Common myeloid progenitor, CD34-positive (primary cell): ENCODE measurements around the gene CD38.

ENCODE experiments used
- CTCF ChIA-PET: fragments of 350-600 bp; sonication (Branson Sonifier 250); formaldehyde crosslinking; loops from one replicate; lab custom pipeline; 2021; ENCODE audit warnings: antibody characterized with exemption; lab: Charles Lee
- POLR2A ChIA-PET: fragments of 350-600 bp; sonication (Branson Sonifier 250); formaldehyde crosslinking; loops from one replicate; lab custom pipeline; 2021; ENCODE audit warnings: antibody characterized with exemption; lab: Charles Lee
- DNase-seq, 3 donors: peaks; one replicate each; pipeline versions ENCODE4 v3.0.0 to v3.0.0-alpha.2; 2013
- H3K27ac ChIP-seq, 2 experiments: 1 replicate in 1 of 2; 2 replicates in 1 of 2; pipeline ENCODE4 v1.7.0; 2013; ENCODE audit warnings: inconsistent platforms in 2 of 2, low read length in 2 of 2, mild to moderate bottlenecking in 2 of 2, low read depth in 1 of 2, moderate library complexity in 1 of 2; ENCODE audit not compliant: severe bottlenecking in 2 of 2, insufficient read depth in 1 of 2, poor library complexity in 1 of 2
- H3K27me3 ChIP-seq, 5 experiments: replicated peaks in 2 of 5; 1 replicate in 3 of 5; 2 replicates in 2 of 5; pipeline versions ENCODE4 v1.6.1 to v1.7.0; 2013; ENCODE audit warnings: low read length in 4 of 5, mild to moderate bottlenecking in 2 of 5, moderate library complexity in 2 of 5, inconsistent platforms in 1 of 5; ENCODE audit not compliant: insufficient read depth in 5 of 5, control insufficient read depth in 4 of 5
- H3K36me3 ChIP-seq, 4 experiments: 1 replicate in 2 of 4; 2 replicates in 2 of 4; pipeline versions ENCODE4 v1.6.1 to v1.7.0; 2013; ENCODE audit warnings: low read length in 3 of 4, control low read depth in 1 of 4, mild to moderate bottlenecking in 1 of 4; ENCODE audit not compliant: control insufficient read depth in 4 of 4, insufficient read depth in 4 of 4
- H3K4me1 ChIP-seq, 4 experiments: 1 replicate in 3 of 4; 2 replicates in 1 of 4; pipeline versions ENCODE4 v1.6.1 to v1.7.1; 2013; ENCODE audit warnings: low read length in 3 of 4, mild to moderate bottlenecking in 3 of 4, control low read depth in 1 of 4, inconsistent platforms in 1 of 4, moderate library complexity in 1 of 4; ENCODE audit not compliant: control insufficient read depth in 4 of 4, insufficient read depth in 4 of 4; ENCODE audit errors: control extremely low read depth in 1 of 4
- H3K4me3 ChIP-seq, 7 experiments: 1 replicate in 4 of 7; 2 replicates in 3 of 7; pipeline versions ENCODE4 v1.5.1 to v1.7.0; 2013; ENCODE audit warnings: mild to moderate bottlenecking in 7 of 7, low read length in 6 of 7, moderate library complexity in 6 of 7, inconsistent platforms in 2 of 7, low read depth in 2 of 7, control low read depth in 1 of 7; ENCODE audit not compliant: insufficient read depth in 4 of 7, control insufficient read depth in 1 of 7; ENCODE audit errors: extremely low read depth in 1 of 7
- H3K9me3 ChIP-seq, 5 experiments: 1 replicate in 4 of 5; 2 replicates in 1 of 5; pipeline versions ENCODE4 v1.6.1 to v1.7.1; 2013; ENCODE audit warnings: low read length in 4 of 5, mild to moderate bottlenecking in 2 of 5, inconsistent platforms in 1 of 5, low read depth in 1 of 5, moderate library complexity in 1 of 5; ENCODE audit not compliant: control insufficient read depth in 4 of 5, insufficient read depth in 2 of 5; ENCODE audit errors: control extremely low read depth in 1 of 5
- WGBS: methylation state at CpG from one replicate; pipeline ENCODE4 v1.1.5; 2013; ENCODE audit not compliant: insufficient coverage; 5-methylcytosine and 5-hydroxymethylcytosine counted together

CD38 gene

GRCh38 chr4:15874671-15875070 is 96.5 kb downstream of the CD38 start:
- Histone ChIP-seq H3K27me3 (no peaks in the 10 kb centered on the region), H3K4me3 (no peak overlapping the region), H3K9me3 (peaks cover 0 to 12% (median 4%) of the 10 kb centered on the region in 5 experiments), H3K4me1 (no peaks in the 10 kb centered on the region), H3K36me3 (no peaks in the 10 kb centered on the region), H3K27ac (no peak overlapping the region)
- ChIA-PET CTCF (interaction anchor here (1.0 to 12.0 kb wide), 4 partner anchors 19 to 82 kb away, joined by 3 to 109 read pairs (median 4); no protein-coding TSS in a partner anchor), POLR2A (no interaction called here)
- DNase-seq: no peak
- 94% methylated on average over 4 of the region's 4 CpGs for WGBS

GRCh38 chr4:15875663-15876460 is 97.7 kb downstream of the CD38 start:
- Histone ChIP-seq H3K27me3 (no peaks in the 10 kb centered on the region), H3K4me3 (no peak overlapping the region), H3K4me1 (no peaks in the 10 kb centered on the region), H3K27ac (no peak overlapping the region), H3K9me3 (peaks cover 0 to 12% (median 4%) of the 10 kb centered on the region in 5 experiments), H3K36me3 (no peaks in the 10 kb centered on the region)
- WGBS: 100% methylated on average over 2 of the region's 5 CpGs
- ChIA-PET POLR2A (interaction anchor here (0.7 kb wide), 1 partner anchor 28 kb away, joined by 3 read pairs; no protein-coding TSS in a partner anchor), CTCF (interaction anchor here (0.6 to 12.0 kb wide), 4 partner anchors 66 to 388 kb away, joined by 3 to 109 read pairs (median 4); no protein-coding TSS in a partner anchor)
- DNase-seq: no peak

GRCh38 chr4:15878011-15878410 is 99.9 kb downstream of the CD38 start:
- CTCF ChIA-PET: interaction anchor here (1.3 to 12.0 kb wide), 3 partner anchors 72 to 80 kb away, joined by 3 to 109 read pairs (median 5); no protein-coding TSS in a partner anchor
- peaks cover 0 to 12% (median 4%) of the 10 kb centered on the region in 5 experiments for H3K9me3 ChIP-seq
- POLR2A ChIA-PET: no interaction called here
- 96% methylated on average over 3 of the region's 3 CpGs for whole genome bisulfite sequencing
- no peak for DNase-seq
- no peak overlapping the region for H3K4me3 ChIP-seq
- H3K4me1 ChIP-seq: no peaks in the 10 kb centered on the region
- no peaks in the 10 kb centered on the region for H3K36me3 ChIP-seq
- no peak overlapping the region for H3K27ac ChIP-seq
- no peaks in the 10 kb centered on the region for H3K27me3 ChIP-seq

GRCh38 chr4:15881820-15882219 is 103.7 kb downstream of the CD38 start:
- ChIA-PET CTCF (interaction anchor here (0.8 to 12.0 kb wide), 27 partner anchors 9 to 402 kb away, joined by 3 to 109 read pairs (median 6); partner anchors contain the start of genes FGFBP1 and FGFBP2), POLR2A (no interaction called here)
- peaks cover 0 to 2% (median 0%) of the 10 kb centered on the region in 5 experiments for H3K27me3 ChIP-seq
- WGBS: 94% methylated on average over 2 of the region's 3 CpGs
- H3K4me1 ChIP-seq: no peaks in the 10 kb centered on the region
- DNase-seq: no peak
- H3K9me3 ChIP-seq: peaks cover 0 to 4% (median 2%) of the 10 kb centered on the region in 5 experiments
- H3K36me3 ChIP-seq: no peaks in the 10 kb centered on the region
- no peak overlapping the region for H3K4me3 ChIP-seq
- H3K27ac ChIP-seq: no peak overlapping the region

- ChIA-PET CTCF (interaction anchor here (0.7 to 12.0 kb wide), 40 partner anchors 8 to 403 kb away, joined by 3 to 109 read pairs (median 5); partner anchors contain the start of genes FGFBP1 and FGFBP2), POLR2A (no interaction called here)
- H3K27me3 ChIP-seq: peaks cover 0 to 2% (median 0%) of the 10 kb centered on the region in 5 experiments
Measured at GRCh38 chr4:15882675-15883086, 104.6 kb downstream of the CD38 start.

GRCh38 chr4:15883610-15884243 is 105.6 kb downstream of the CD38 start:
- H3K4me1 ChIP-seq: no peaks in the 10 kb centered on the region
- no peaks in the 10 kb centered on the region for H3K36me3 ChIP-seq
- H3K9me3 ChIP-seq: no peaks in the 10 kb centered on the region
- 97% methylated on average over 4 of the region's 4 CpGs for WGBS
- DNase-seq: no peak
- H3K27ac ChIP-seq: no peak overlapping the region
- POLR2A ChIA-PET: no interaction called here
- no peak overlapping the region for H3K4me3 ChIP-seq
- CTCF ChIA-PET: interaction anchor here (0.7 to 12.0 kb wide), 21 partner anchors 9 to 1465 kb away, joined by 3 to 109 read pairs (median 6); partner anchors contain the start of gene FGFBP1
- peaks cover 0 to 2% (median 0%) of the 10 kb centered on the region in 5 experiments for H3K27me3 ChIP-seq

More at GRCh38 chr4:15882675-15883086, 104.6 kb downstream of the CD38 start:
- Histone ChIP-seq H3K36me3 (no peaks in the 10 kb centered on the region), H3K9me3 (peaks cover 0 to 3% (median 2%) of the 10 kb centered on the region in 5 experiments), H3K4me3 (no peak overlapping the region), H3K4me1 (no peaks in the 10 kb centered on the region), H3K27ac (no peak overlapping the region)
- peak; percentile 74 to 87 (median 84) for DNase-seq
- no CpG with 5 or more reads among the region's 1 CpG for WGBS
